Astrocyte (in vitro differentiated cells and primary cell): ENCODE data around the gene ASIC3. TPM values are rescaled to one million over a fixed set of nuclear protein-coding genes. Genes with fewer than 3 reads are reported as not detected.

ENCODE experiments used
- DNase-seq: peaks from one replicate; pipeline ENCODE4 v3.0.0-alpha.2; 2010; ENCODE audit warnings: low read depth
- FAIRE-seq: peaks from 2 replicates; lab custom pipeline; 2011; peaks lifted over from hg19 to GRCh38; lab: Jason Lieb, UNC
- H2AFZ ChIP-seq: 2 replicates; pipeline ENCODE4 v1.6.0; 2012; ENCODE audit warnings: low read depth, low read length, inconsistent platforms
- H3K27ac ChIP-seq: 2 replicates; pipeline ENCODE4 v1.5.1; 2011; ENCODE audit warnings: low read depth, low read length, inconsistent platforms
- H3K27me3 ChIP-seq: 2 replicates; pipeline ENCODE4 v1.6.0; 2011; ENCODE audit warnings: low read length, inconsistent platforms; ENCODE audit not compliant: insufficient read depth
- H3K36me3 ChIP-seq: 2 replicates; pipeline ENCODE4 v1.5.1; 2011; ENCODE audit warnings: low read length, inconsistent platforms; ENCODE audit not compliant: insufficient read depth
- H3K4me1 ChIP-seq: 2 replicates; pipeline ENCODE4 v1.5.1; 2011; ENCODE audit warnings: low read length, inconsistent platforms; ENCODE audit not compliant: insufficient read depth
- H3K4me2 ChIP-seq: 2 replicates; pipeline ENCODE4 v1.6.0; 2012; ENCODE audit warnings: low read length, inconsistent platforms
- H3K4me3 ChIP-seq: 2 replicates; pipeline ENCODE4 v1.5.1; 2011; ENCODE audit warnings: low read depth, mild to moderate bottlenecking, low read length, inconsistent platforms; ENCODE audit not compliant: insufficient read depth
- H3K79me2 ChIP-seq: 2 replicates; pipeline ENCODE4 v1.6.0; 2012; ENCODE audit warnings: mild to moderate bottlenecking, low read length, inconsistent platforms; ENCODE audit not compliant: insufficient read depth
- H3K9ac ChIP-seq: 2 replicates; pipeline ENCODE4 v1.6.0; 2012; ENCODE audit warnings: mild to moderate bottlenecking, low read length, inconsistent platforms
- H3K9me3 ChIP-seq: 2 replicates; pipeline ENCODE4 v1.5.1; 2012; ENCODE audit warnings: low read depth, mild to moderate bottlenecking, low read length, inconsistent platforms; ENCODE audit not compliant: insufficient read depth
- H4K20me1 ChIP-seq: 2 replicates; pipeline ENCODE4 v1.6.0; 2012; ENCODE audit warnings: low read length, inconsistent platforms; ENCODE audit not compliant: insufficient read depth
- H3K27ac Mint-ChIP-seq: one replicate; pipeline ENCODE4 v1.8.0; 2021; ENCODE audit warnings: mild to moderate bottlenecking, mixed read lengths; ENCODE audit not compliant: unreplicated experiment
- H3K27me3 Mint-ChIP-seq: one replicate; pipeline ENCODE4 v1.8.0; 2021; ENCODE audit warnings: low read depth, mixed read lengths; ENCODE audit not compliant: unreplicated experiment
- H3K36me3 Mint-ChIP-seq: one replicate; pipeline ENCODE4 v1.8.0; 2021; ENCODE audit warnings: low read depth, mixed read lengths; ENCODE audit not compliant: unreplicated experiment
- H3K4me1 Mint-ChIP-seq: one replicate; pipeline ENCODE4 v1.8.0; 2021; ENCODE audit warnings: low read depth, mixed read lengths; ENCODE audit not compliant: unreplicated experiment
- H3K4me3 Mint-ChIP-seq: one replicate; pipeline ENCODE4 v1.8.0; 2021; ENCODE audit warnings: mild to moderate bottlenecking, moderate library complexity, mixed read lengths; ENCODE audit not compliant: unreplicated experiment
- H3K9me3 Mint-ChIP-seq: one replicate; pipeline ENCODE4 v1.8.0; 2021; ENCODE audit warnings: mild to moderate bottlenecking, mixed read lengths; ENCODE audit not compliant: unreplicated experiment
- CTCF ChIP-seq: IDR thresholded peaks from 2 replicates; pipeline ENCODE4 v1.5.1; 2011; ENCODE audit warnings: low read depth, mild to moderate bottlenecking, inconsistent platforms, low read length, moderate library complexity; ENCODE audit not compliant: insufficient read depth
- EZH2 ChIP-seq: IDR thresholded peaks from 2 replicates; pipeline ENCODE4 v1.6.1; 2012; ENCODE audit warnings: mild to moderate bottlenecking, low read length, inconsistent platforms; ENCODE audit not compliant: insufficient read depth
- total RNA-seq: library from RNA; stranded (reverse); gene quantifications from 2 replicates; pipeline ENCODE4 v1.2.1, GENCODE V29; 2021

ASIC3 gene
- total RNA-seq, 1 donor from 2014 or later, result 3.9 TPM

- H3K27me3 Mint-ChIP-seq, result peaks cover 60% of the 10 kb centered on the region
- FAIRE-seq, result no peak
- H3K4me1 Mint-ChIP-seq, result peaks cover 9% of the 10 kb centered on the region
Measured at GRCh38 chr7:151016505-151016904, 31.8 kb upstream of the ASIC3 start.

GRCh38 chr7:151016942-151017341 is 31.4 kb upstream of the ASIC3 start:
- Mint-ChIP-seq H3K9me3 (peaks cover 2% of the 10 kb centered on the region), H3K4me3 (no peak overlapping the region), H3K36me3 (peaks cover 12% of the 10 kb centered on the region), H3K27me3 (peaks cover 57% of the 10 kb centered on the region), H3K27ac (no peak overlapping the region), H3K4me1 (peaks cover 7% of the 10 kb centered on the region)
- DNase-seq, result no peak
- H3K27ac ChIP-seq, result no peak overlapping the region
- peaks cover 20% of the 10 kb centered on the region for H3K4me1 ChIP-seq
- H3K4me2 ChIP-seq, result no peak overlapping the region
- H3K36me3 ChIP-seq, result no peaks in the 10 kb centered on the region
- peaks cover 33% of the 10 kb centered on the region for H3K27me3 ChIP-seq
- no peaks in the 10 kb centered on the region for H3K9me3 ChIP-seq
- H2AFZ ChIP-seq, result no peak overlapping the region
- no peak overlapping the region for H3K4me3 ChIP-seq
- no peaks in the 10 kb centered on the region for H3K79me2 ChIP-seq
- no peak for FAIRE-seq
- H4K20me1 ChIP-seq, result no peaks in the 10 kb centered on the region
- H3K9ac ChIP-seq, result no peak overlapping the region
- TF ChIP-seq CTCF (no peak), EZH2 (no peak)

More at GRCh38 chr7:151016505-151016904, 31.8 kb upstream of the ASIC3 start:
- no peak overlapping the region for H3K4me3 Mint-ChIP-seq
- no peak overlapping the region for H3K27ac Mint-ChIP-seq
- no peaks in the 10 kb centered on the region for H3K9me3 ChIP-seq
- H3K4me3 ChIP-seq, result no peak overlapping the region
- no peak for DNase-seq
- no peaks in the 10 kb centered on the region for H3K36me3 ChIP-seq
- peaks cover 33% of the 10 kb centered on the region for H3K27me3 ChIP-seq
- H3K79me2 ChIP-seq, result no peaks in the 10 kb centered on the region
- TF ChIP-seq CTCF (no peak), EZH2 (no peak)
- no peak overlapping the region for H3K4me2 ChIP-seq
- no peak overlapping the region for H2AFZ ChIP-seq
- H3K9me3 Mint-ChIP-seq, result peaks cover 2% of the 10 kb centered on the region
- H3K4me1 ChIP-seq, result peaks cover 20% of the 10 kb centered on the region
- no peak overlapping the region for H3K27ac ChIP-seq
- H3K9ac ChIP-seq, result no peak overlapping the region
- H4K20me1 ChIP-seq, result no peaks in the 10 kb centered on the region
- H3K36me3 Mint-ChIP-seq, result peaks cover 12% of the 10 kb centered on the region

- Histone ChIP-seq H4K20me1 (no peaks in the 10 kb centered on the region), H3K36me3 (no peaks in the 10 kb centered on the region), H3K9ac (no peak overlapping the region), H3K4me1 (peaks cover 20% of the 10 kb centered on the region), H2AFZ (peak overlapping the region; percentile 63), H3K27me3 (peaks cover 32% of the 10 kb centered on the region), H3K79me2 (no peaks in the 10 kb centered on the region), H3K4me3 (no peak overlapping the region), H3K27ac (no peak overlapping the region), H3K4me2 (peak overlapping the region; percentile 76), H3K9me3 (no peaks in the 10 kb centered on the region)
- H3K9me3 Mint-ChIP-seq, result peaks cover 2% of the 10 kb centered on the region
- H3K4me1 Mint-ChIP-seq, result peaks cover 6% of the 10 kb centered on the region
- no peak for FAIRE-seq
- H3K27ac Mint-ChIP-seq, result no peak overlapping the region
- no peak for DNase-seq
- TF ChIP-seq CTCF (no peak), EZH2 (no peak)
- peaks cover 51% of the 10 kb centered on the region for H3K27me3 Mint-ChIP-seq
- H3K4me3 Mint-ChIP-seq, result peak overlapping the region; percentile 4
- peaks cover 11% of the 10 kb centered on the region for H3K36me3 Mint-ChIP-seq
Measured at GRCh38 chr7:151017370-151017952, 30.9 kb upstream of the ASIC3 start.
